Measurements from ENCODE around the gene SBNO2. TPM values are rescaled to one million over a fixed set of nuclear protein-coding genes. Genes with fewer than 3 reads are reported as not detected.

The SBNO2 gene
- total and polyA plus RNA-seq, 2 donors (not counting 3 experiments of a cell fraction or from before 2014, with no cell fraction given), result 31.4 to 65.7 TPM

DNA sequence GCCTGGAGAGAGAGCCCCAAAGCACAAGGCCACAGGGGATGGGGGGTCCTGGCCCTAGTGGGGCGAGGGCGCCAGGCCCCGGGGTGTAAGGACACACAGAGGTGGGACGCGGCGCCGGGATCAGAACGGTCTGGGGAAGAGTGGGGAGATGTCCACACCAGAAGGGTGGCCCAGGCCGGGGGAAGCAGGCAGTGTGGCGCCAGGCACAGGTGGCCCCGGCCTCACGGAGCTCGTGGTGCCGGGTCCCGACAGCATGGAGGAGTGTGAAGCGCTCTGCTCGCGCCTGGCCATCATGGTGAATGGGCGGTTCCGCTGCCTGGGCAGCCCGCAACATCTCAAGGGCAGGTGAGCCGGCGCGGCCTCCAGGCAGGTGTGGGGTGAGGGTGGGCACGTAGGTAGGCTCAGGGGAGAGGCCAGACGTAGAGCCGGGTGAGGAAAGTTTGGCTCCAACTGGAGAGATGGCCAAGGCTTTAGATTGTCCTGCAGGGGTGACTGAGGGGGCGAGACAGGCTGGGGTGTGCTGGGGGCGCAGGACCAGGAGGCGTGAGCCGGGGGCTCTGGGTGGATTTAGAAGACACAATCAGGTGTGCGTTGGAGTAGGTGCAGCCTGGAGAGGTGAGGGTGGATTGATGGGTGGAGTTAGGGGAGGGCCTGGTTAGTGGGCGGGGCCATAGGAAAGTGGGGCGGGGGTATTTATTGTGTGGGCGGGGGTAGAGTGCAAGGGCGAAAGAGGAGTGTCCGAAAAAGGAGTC lies 110.0 kb downstream of the SBNO2 start:
- intact Hi-C loops (cut with micrococcal nuclease), result no loop called here
- Histone ChIP-seq H3K9me3 (replicated peaks; ENCODE audit: control insufficient read depth, insufficient read depth, low read length) (no peaks in the 10 kb centered on the region), H4K20me1 (replicated peaks; ENCODE audit: control insufficient read depth, extremely low read depth, insufficient read depth, low read length) (no peaks in the 10 kb centered on the region), H3K4me2 (ENCODE audit: insufficient read depth, low read length) (no peak overlapping the region), H3K79me2 (ENCODE audit: control insufficient read depth, insufficient read depth, low read length) (no peaks in the 10 kb centered on the region), H3K4me1 (ENCODE audit: control insufficient read depth, extremely low read depth, insufficient read depth, low read length) (peaks cover 24% of the 10 kb centered on the region), H3K4me3 (replicated peaks in 1 of 3; ENCODE audit: insufficient read depth in 1 of 3, low read depth in 1 of 3, low read length in 3 of 3) (no peak overlapping the region), H3K36me3 (ENCODE audit: control insufficient read depth in 2 of 2, extremely low read depth in 1 of 2, insufficient read depth in 2 of 2, low read length in 2 of 2) (no peaks in the 10 kb centered on the region), H3K9me1 (replicated peaks; ENCODE audit: control insufficient read depth, extremely low read depth, insufficient read depth, low read length) (no peaks in the 10 kb centered on the region), H2AFZ (ENCODE audit: low read depth, low read length) (no peak overlapping the region), H3K27me3 (ENCODE audit: control insufficient read depth in 2 of 2, insufficient read depth in 2 of 2, low read length in 2 of 2) (no peaks in the 10 kb centered on the region), H3K27ac (ENCODE audit: insufficient read depth, low read depth, low read length) (no peak overlapping the region), H3K9ac (replicated peaks; ENCODE audit: extremely low read depth, insufficient read depth, low read length) (no peak overlapping the region)
- dilution Hi-C loops (cut with MboI; ENCODE audit: extremely low pct_ligation_motif_present, low sequenced_read_pairs), result no loop called here
- ChIA-PET CTCF (interaction anchor here (1.0 to 1.9 kb wide), 14 partner anchors 9 to 150 kb away, joined by 3 to 13 read pairs (median 6); partner anchors contain the start of genes CNN2 and GPX4), POLR2A (interaction anchor here (0.8 to 1.2 kb wide), 2 partner anchors 35 to 38 kb away, joined by 3 to 4 read pairs; no protein-coding TSS in a partner anchor)
- DNase-seq (ENCODE audit: low read depth, low spot score) (no peak), FAIRE-seq (no peak)
- BruUV-seq (replicated peaks), result no TSS peak
- TF ChIP-seq JUN (IDR thresholded peaks at IDR 0.05; ENCODE audit: borderline replicate concordance, insufficient read depth, insufficient read length, low read depth) (no peak), GATA2 (IDR thresholded peaks at IDR 0.05; ENCODE audit: insufficient read depth, insufficient read length, low read depth, low read length) (no peak), FOS (IDR thresholded peaks at IDR 0.05; ENCODE audit: borderline replicate concordance, insufficient read depth, low read length) (no peak), POLR2AphosphoS5 (IDR thresholded peaks at IDR 0.05; ENCODE audit: insufficient read depth, low read depth, low read length) (no peak), POLR2A (IDR thresholded peaks at IDR 0.05; ENCODE audit: low read depth, low read length) (no peak), EZH2 (IDR thresholded peaks at IDR 0.05; ENCODE audit: borderline replicate concordance, low read depth, low read length, severe bottlenecking) (no peak), MYC (IDR thresholded peaks at IDR 0.05; ENCODE audit: low read depth, low read length) (no peak)
- TF ChIP-seq, protein P1, sequence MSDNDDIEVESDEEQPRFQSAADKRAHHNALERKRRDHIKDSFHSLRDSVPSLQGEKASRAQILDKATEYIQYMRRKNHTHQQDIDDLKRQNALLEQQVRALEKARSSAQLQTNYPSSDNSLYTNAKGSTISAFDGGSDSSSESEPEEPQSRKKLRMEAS (IDR thresholded peaks at IDR 0.05; ENCODE audit: insufficient read depth, insufficient read length), result no peak
- TF ChIP-seq, protein P2, sequence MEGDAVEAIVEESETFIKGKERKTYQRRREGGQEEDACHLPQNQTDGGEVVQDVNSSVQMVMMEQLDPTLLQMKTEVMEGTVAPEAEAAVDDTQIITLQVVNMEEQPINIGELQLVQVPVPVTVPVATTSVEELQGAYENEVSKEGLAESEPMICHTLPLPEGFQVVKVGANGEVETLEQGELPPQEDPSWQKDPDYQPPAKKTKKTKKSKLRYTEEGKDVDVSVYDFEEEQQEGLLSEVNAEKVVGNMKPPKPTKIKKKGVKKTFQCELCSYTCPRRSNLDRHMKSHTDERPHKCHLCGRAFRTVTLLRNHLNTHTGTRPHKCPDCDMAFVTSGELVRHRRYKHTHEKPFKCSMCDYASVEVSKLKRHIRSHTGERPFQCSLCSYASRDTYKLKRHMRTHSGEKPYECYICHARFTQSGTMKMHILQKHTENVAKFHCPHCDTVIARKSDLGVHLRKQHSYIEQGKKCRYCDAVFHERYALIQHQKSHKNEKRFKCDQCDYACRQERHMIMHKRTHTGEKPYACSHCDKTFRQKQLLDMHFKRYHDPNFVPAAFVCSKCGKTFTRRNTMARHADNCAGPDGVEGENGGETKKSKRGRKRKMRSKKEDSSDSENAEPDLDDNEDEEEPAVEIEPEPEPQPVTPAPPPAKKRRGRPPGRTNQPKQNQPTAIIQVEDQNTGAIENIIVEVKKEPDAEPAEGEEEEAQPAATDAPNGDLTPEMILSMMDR (IDR thresholded peaks at IDR 0.05; ENCODE audit: extremely low read depth in 1 of 2, insufficient read depth in 1 of 2, low read depth in 1 of 2, low read length in 2 of 2), result no peak

Data from endothelial cell of umbilical vein (primary cell).